Endometrial microvascular endothelial cells (primary cell): Measurements from ENCODE around the gene ZNF576. TPM values are rescaled to one million over a fixed set of nuclear protein-coding genes. Genes with fewer than 3 reads are reported as not detected.
"Not testable (repeated sequence)": the region's sequence is repeated elsewhere in the genome, so short reads cannot be mapped to it uniquely, and the experiment has no call there.

Source experiments
- in situ Hi-C: cut with HindIII; loops from 2 replicates; pipeline ENCODE4 v1.10.0; 2017; ENCODE audit warnings: low sequenced_read_pairs, low pct_unique_long_range_greater_than_20kb; ENCODE audit errors: inconsistent ontology term
- total RNA-seq: library from RNA; depleted of rRNA; stranded (reverse); fragments of >200 nt; gene quantifications from one replicate; pipeline ENCODE4 v1.2.3, GENCODE V29; 2015; ENCODE audit errors: inconsistent ontology term

Gene ZNF576
- 22.5 TPM for total RNA-seq

- in situ Hi-C loops, result no loop called here
Measured at GRCh38 chr19:43595999-43596841, at the start of gene ZNF576, which contains the start of gene IRGQ. TSS of gene ZNF576 (plus strand) at chr19:43596595. CDS start at chr19:43597109, 514 bp downstream. TSS of gene IRGQ (minus strand) at chr19:43596134. CDS start at chr19:43595338, 796 bp downstream.

GRCh38 chr19:43547926-43548325 is 48.5 kb upstream of the ZNF576 start:
- in situ Hi-C loops, result not testable (repeated sequence)

- in situ Hi-C loops, result no loop called here
Measured at GRCh38 chr19:43548706-43549105, 47.7 kb upstream of the ZNF576 start.

GRCh38 chr19:43551399-43552197 is 44.8 kb upstream of the ZNF576 start:
- in situ Hi-C loops, result no loop called here

- in situ Hi-C loops, result no loop called here
Measured at GRCh38 chr19:43552198-43552450, 44.3 kb upstream of the ZNF576 start.

- in situ Hi-C loops, result no loop called here
Measured at GRCh38 chr19:43552616-43553015, 43.8 kb upstream of the ZNF576 start.

GRCh38 chr19:43553656-43554055 is 42.7 kb upstream of the ZNF576 start:
- in situ Hi-C loops, result no loop called here

GRCh38 chr19:43554317-43554895 is 42.0 kb upstream of the ZNF576 start:
- in situ Hi-C loops, result no loop called here

GRCh38 chr19:43555185-43555770 is 41.1 kb upstream of the ZNF576 start:
- in situ Hi-C loops, result no loop called here

GRCh38 chr19:43560687-43561086 is 35.7 kb upstream of the ZNF576 start:
- in situ Hi-C loops, result no loop called here

- in situ Hi-C loops, result no loop called here
Measured at GRCh38 chr19:43561139-43561970, 35.0 kb upstream of the ZNF576 start.

GRCh38 chr19:43562226-43562697 is 34.1 kb upstream of the ZNF576 start:
- in situ Hi-C loops, result no loop called here

- in situ Hi-C loops, result no loop called here
Measured at GRCh38 chr19:43562698-43563241, 33.6 kb upstream of the ZNF576 start.

GRCh38 chr19:43563816-43564457 is 32.5 kb upstream of the ZNF576 start:
- in situ Hi-C loops, result no loop called here

GRCh38 chr19:43564800-43565199 is 31.6 kb upstream of the ZNF576 start:
- in situ Hi-C loops, result no loop called here

GRCh38 chr19:43569657-43570056 is 26.7 kb upstream of the ZNF576 start:
- in situ Hi-C loops, result no loop called here

- in situ Hi-C loops, result no loop called here
Measured at GRCh38 chr19:43570174-43570791, 26.1 kb upstream of the ZNF576 start.
